GM19351 (cell line): ENCODE data around the gene ZNF594.
"Not testable (repeated sequence)": the region's sequence is repeated elsewhere in the genome, so short reads cannot be mapped to it uniquely, and the experiment has no call there.

ENCODE experiments used
- ATAC-seq: cut with Tn5 transposase; IDR thresholded peaks from one replicate; pipeline ENCODE4 v1.9.1; 2021; ENCODE audit warnings: mild to moderate bottlenecking, moderate library complexity; ENCODE audit not compliant: unreplicated experiment

The ZNF594 gene

GRCh38 chr17:5203178-5203907 is 11.7 kb upstream of the ZNF594 start:
- ATAC-seq = no peak

- ATAC-seq = no peak
These were observed 9.3 kb upstream of the ZNF594 start for GRCh38 chr17:5201011-5201410.

- ATAC-seq = no peak
These were observed 8.7 kb upstream of the ZNF594 start for GRCh38 chr17:5200360-5200759.

GRCh38 chr17:5198472-5198871 is 6.8 kb upstream of the ZNF594 start:
- no peak for ATAC-seq

GRCh38 chr17:5194346-5194745 is 2.7 kb upstream of the ZNF594 start:
- ATAC-seq = no peak

GRCh38 chr17:5184288-5184687 is 7.4 kb downstream of the ZNF594 start:
- no peak for ATAC-seq

- ATAC-seq = no peak
These were observed 8.3 kb downstream of the ZNF594 start for GRCh38 chr17:5183410-5183793.

- ATAC-seq = no peak
These were observed 8.9 kb downstream of the ZNF594 start for GRCh38 chr17:5182597-5183409.

GRCh38 chr17:5181509-5182305 is 10.0 kb downstream of the ZNF594 start:
- no peak for ATAC-seq

- no peak for ATAC-seq
These were observed 12.7 kb downstream of the ZNF594 start for GRCh38 chr17:5179003-5179402.

GRCh38 chr17:5175027-5175426 is 16.6 kb downstream of the ZNF594 start:
- ATAC-seq = not testable (repeated sequence)

- not testable (repeated sequence) for ATAC-seq
These were observed 25.7 kb downstream of the ZNF594 start for GRCh38 chr17:5165791-5166564.

- ATAC-seq = no peak
These were observed 27.2 kb downstream of the ZNF594 start for GRCh38 chr17:5164436-5164835.

GRCh38 chr17:5161793-5162192 is 29.9 kb downstream of the ZNF594 start:
- ATAC-seq = not testable (repeated sequence)

- not testable (repeated sequence) for ATAC-seq
These were observed 31.0 kb downstream of the ZNF594 start for GRCh38 chr17:5160702-5161101.

- ATAC-seq = not testable (repeated sequence)
These were observed 45.5 kb downstream of the ZNF594 start for GRCh38 chr17:5146122-5146521.

- not testable (repeated sequence) for ATAC-seq
These were observed 48.8 kb downstream of the ZNF594 start for GRCh38 chr17:5142877-5143276.

GRCh38 chr17:5139458-5139732 is 52.3 kb downstream of the ZNF594 start:
- no peak for ATAC-seq

GRCh38 chr17:5138616-5139457 is 52.8 kb downstream of the ZNF594 start:
- ATAC-seq = no peak

- not testable (repeated sequence) for ATAC-seq
These were observed 53.5 kb downstream of the ZNF594 start for GRCh38 chr17:5138198-5138544.
